Measurements from ENCODE around the gene RTN4R. TPM values are rescaled to one million over a fixed set of nuclear protein-coding genes. Genes with fewer than 3 reads are reported as not detected.

RTN4R gene
- total RNA-seq, 1 experiment from 2014 or later, result 16.3 TPM

GRCh38 chr22:20197407-20198030, 70.6 kb downstream of the RTN4R start:
- BruUV-seq (replicated peaks), result no TSS peak
- TF ChIP-seq SIN3A (IDR thresholded peaks at IDR 0.05; ENCODE audit: borderline replicate concordance, insufficient read depth, low read depth, low read length) (no peak), TCF7L2 (IDR thresholded peaks at IDR 0.05; ENCODE audit: low read depth, low read length) (no peak), REST (IDR thresholded peaks at IDR 0.05; ENCODE audit: insufficient read depth in 1 of 2, low read depth in 2 of 2, low read length in 1 of 2) (no peak), POLR2AphosphoS5 (IDR thresholded peaks at IDR 0.05; ENCODE audit: low read depth, low read length) (no peak), CTCF (IDR thresholded peaks at IDR 0.05) (no peak)
- ATAC-seq (no peak), DNase-seq (ENCODE audit: low read depth, low spot score) (no peak)
- CTCF ChIA-PET, result interaction anchor here (0.6 kb wide), 1 partner anchor 8 kb away, joined by 5 read pairs; no protein-coding TSS in a partner anchor
- Histone ChIP-seq H3K4me3 (ENCODE audit: low read depth in 2 of 2, low read length in 2 of 2) (no peak overlapping the region), H3K36me3 (ENCODE audit: control insufficient read depth, insufficient read depth, low read length) (no peaks in the 10 kb centered on the region), H3K4me1 (ENCODE audit: control insufficient read depth, insufficient read depth, low read length) (no peaks in the 10 kb centered on the region), H3K27ac (ENCODE audit: low read length) (no peak overlapping the region), H3K9me3 (ENCODE audit: control insufficient read depth, insufficient read depth, low read depth, low read length) (no peaks in the 10 kb centered on the region), H3K27me3 (ENCODE audit: control insufficient read depth, insufficient read depth, low read length) (no peaks in the 10 kb centered on the region)
- POLR2A ChIA-PET, result no interaction called here
- intact Hi-C loops (cut with micrococcal nuclease; ENCODE audit: unreplicated experiment), result no loop called here
- in situ Hi-C loops (cut with HindIII; ENCODE audit: low pct_unique_long_range_greater_than_20kb, low sequenced_read_pairs), result no loop called here

GRCh38 chr22:20196094-20196842, 71.8 kb downstream of the RTN4R start:
- Histone ChIP-seq H3K4me1 (ENCODE audit: control insufficient read depth, insufficient read depth, low read length) (no peaks in the 10 kb centered on the region), H3K36me3 (ENCODE audit: control insufficient read depth, insufficient read depth, low read length) (no peaks in the 10 kb centered on the region), H3K27ac (ENCODE audit: low read length) (no peak overlapping the region), H3K4me3 (ENCODE audit: low read depth in 2 of 2, low read length in 2 of 2) (no peak overlapping the region), H3K9me3 (ENCODE audit: control insufficient read depth, insufficient read depth, low read depth, low read length) (no peaks in the 10 kb centered on the region), H3K27me3 (ENCODE audit: control insufficient read depth, insufficient read depth, low read length) (no peaks in the 10 kb centered on the region)
- DNase-seq (ENCODE audit: low read depth, low spot score) (no peak), ATAC-seq (no peak)
- intact Hi-C loops (cut with micrococcal nuclease; ENCODE audit: unreplicated experiment) (no loop called here), in situ Hi-C loops (cut with HindIII; ENCODE audit: low pct_unique_long_range_greater_than_20kb, low sequenced_read_pairs) (no loop called here)
- TF ChIP-seq REST (IDR thresholded peaks at IDR 0.05; ENCODE audit: insufficient read depth in 1 of 2, low read depth in 2 of 2, low read length in 1 of 2) (no peak), CTCF (IDR thresholded peaks at IDR 0.05) (no peak), POLR2AphosphoS5 (IDR thresholded peaks at IDR 0.05; ENCODE audit: low read depth, low read length) (no peak), SIN3A (IDR thresholded peaks at IDR 0.05; ENCODE audit: borderline replicate concordance, insufficient read depth, low read depth, low read length) (no peak), TCF7L2 (IDR thresholded peaks at IDR 0.05; ENCODE audit: low read depth, low read length) (no peak)
- CTCF ChIA-PET, result no interaction called here
- POLR2A ChIA-PET, result no interaction called here
- BruUV-seq (replicated peaks), result no TSS peak

All from Panc1 (cell line).